ENCODE measurements around the gene PRR14. TPM values are rescaled to one million over a fixed set of nuclear protein-coding genes. Genes with fewer than 3 reads are reported as not detected.
A peak's percentile ranks its signal among the peaks of the same experiment; 100 is the strongest.

The PRR14 gene
- total and polyA plus RNA-seq, 10 of the 15 experiments (the other 5 are each of a cell fraction or from before 2014, with no cell fraction given) = 2.5 to 66.8 (median 19.2) TPM

- TF ChIP-seq FOS (IDR thresholded peaks at IDR 0.05; ENCODE audit: borderline replicate concordance, extremely low read depth, insufficient read length) (no peak), SPI1 (IDR thresholded peaks at IDR 0.05; ENCODE audit: borderline replicate concordance, insufficient read depth, low read depth, low read length) (0 out of 2 replicates have a peak, but pooled peaks have one; percentile 6), SREBF2 (IDR thresholded peaks at IDR 0.05; ENCODE audit: low read length) (no peak), EP300 (IDR thresholded peaks at IDR 0.05; ENCODE audit: borderline replicate concordance in 1 of 2, control insufficient read depth in 1 of 2, low read depth in 2 of 2, low read length in 2 of 2) (peak in 1 of 2 experiments; percentile 57; a peak in 1 of 4 replicates), SP1 (IDR thresholded peaks at IDR 0.05; ENCODE audit: low read depth, low read length) (no peak), GABPA (IDR thresholded peaks at IDR 0.05; ENCODE audit: low read depth) (no peak), HCFC1 (IDR thresholded peaks at IDR 0.05; ENCODE audit: low read length) (no peak), NRF1 (conservative IDR thresholded peaks at IDR 0.05; ENCODE audit: low read depth, low read length) (peak; percentile 54), PAX8 (IDR thresholded peaks at IDR 0.05) (peak; percentile 97)
- TF ChIP-seq, protein P1, sequence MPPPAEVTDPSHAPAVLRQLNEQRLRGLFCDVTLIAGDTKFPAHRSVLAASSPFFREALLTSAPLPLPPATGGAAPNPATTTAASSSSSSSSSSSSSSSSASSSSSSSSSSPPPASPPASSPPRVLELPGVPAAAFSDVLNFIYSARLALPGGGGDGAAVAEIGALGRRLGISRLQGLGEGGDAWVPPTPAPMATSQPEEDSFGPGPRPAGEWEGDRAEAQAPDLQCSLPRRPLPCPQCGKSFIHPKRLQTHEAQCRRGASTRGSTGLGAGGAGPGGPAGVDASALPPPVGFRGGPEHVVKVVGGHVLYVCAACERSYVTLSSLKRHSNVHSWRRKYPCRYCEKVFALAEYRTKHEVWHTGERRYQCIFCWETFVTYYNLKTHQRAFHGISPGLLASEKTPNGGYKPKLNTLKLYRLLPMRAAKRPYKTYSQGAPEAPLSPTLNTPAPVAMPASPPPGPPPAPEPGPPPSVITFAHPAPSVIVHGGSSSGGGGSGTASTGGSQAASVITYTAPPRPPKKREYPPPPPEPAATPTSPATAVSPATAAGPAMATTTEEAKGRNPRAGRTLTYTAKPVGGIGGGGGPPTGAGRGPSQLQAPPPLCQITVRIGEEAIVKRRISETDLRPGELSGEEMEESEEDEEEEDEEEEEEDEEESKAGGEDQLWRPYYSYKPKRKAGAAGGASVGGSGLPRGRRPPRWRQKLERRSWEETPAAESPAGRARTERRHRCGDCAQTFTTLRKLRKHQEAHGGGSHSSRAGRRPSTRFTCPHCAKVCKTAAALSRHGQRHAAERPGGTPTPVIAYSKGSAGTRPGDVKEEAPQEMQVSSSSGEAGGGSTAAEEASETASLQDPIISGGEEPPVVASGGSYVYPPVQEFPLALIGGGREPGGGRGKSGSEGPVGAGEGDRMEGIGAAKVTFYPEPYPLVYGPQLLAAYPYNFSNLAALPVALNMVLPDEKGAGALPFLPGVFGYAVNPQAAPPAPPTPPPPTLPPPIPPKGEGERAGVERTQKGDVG (CRISPR knock-in tag; IDR thresholded peaks at IDR 0.05) = no peak
These were observed 47.5 kb downstream of the PRR14 start (continued) for GRCh38 chr16:30698139-30698815.
